ENCODE measurements around the gene SALL1.

SALL1 gene

DNA sequence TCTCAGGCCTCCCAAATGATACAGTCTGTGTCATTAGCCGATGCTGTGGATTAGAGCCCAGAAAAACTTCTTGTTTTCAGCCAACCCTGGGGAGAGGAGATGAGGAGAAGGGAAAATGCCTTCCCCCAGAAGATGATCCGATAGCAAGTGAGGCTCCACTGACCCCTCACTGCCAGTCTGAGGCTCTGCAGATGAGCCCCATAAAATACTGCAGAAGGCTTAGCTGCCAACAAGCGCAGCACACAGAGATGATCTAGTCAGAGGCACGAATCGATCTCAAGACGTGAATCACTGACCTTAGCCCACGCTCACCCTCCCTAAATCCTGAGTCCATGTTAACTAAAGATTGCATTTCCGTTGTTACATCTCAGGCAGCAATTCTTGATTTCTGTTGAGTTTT lies 31.5 kb downstream of the SALL1 start:
- no peak for DNase-seq (ENCODE audit: extremely low read depth, low read depth)
- TF ChIP-seq CTCF (IDR thresholded peaks at IDR 0.05; ENCODE audit: low read depth, low read length, missing control alignments) = no peak

GRCh38 chr16:51116353-51116752 lies 34.7 kb downstream of the SALL1 start:
- H3K4me3 ChIP-seq (replicated peaks; ENCODE audit: low read depth, low read length) = no peak overlapping the region
- DNase-seq (ENCODE audit: extremely low read depth, low read depth) = no peak
- TF ChIP-seq CTCF (IDR thresholded peaks at IDR 0.05; ENCODE audit: low read depth, low read length, missing control alignments) = no peak

More for the DNA sequence above, 31.5 kb downstream of the SALL1 start:
- no peak overlapping the region for H3K4me3 ChIP-seq (replicated peaks; ENCODE audit: low read depth, low read length)

DNA sequence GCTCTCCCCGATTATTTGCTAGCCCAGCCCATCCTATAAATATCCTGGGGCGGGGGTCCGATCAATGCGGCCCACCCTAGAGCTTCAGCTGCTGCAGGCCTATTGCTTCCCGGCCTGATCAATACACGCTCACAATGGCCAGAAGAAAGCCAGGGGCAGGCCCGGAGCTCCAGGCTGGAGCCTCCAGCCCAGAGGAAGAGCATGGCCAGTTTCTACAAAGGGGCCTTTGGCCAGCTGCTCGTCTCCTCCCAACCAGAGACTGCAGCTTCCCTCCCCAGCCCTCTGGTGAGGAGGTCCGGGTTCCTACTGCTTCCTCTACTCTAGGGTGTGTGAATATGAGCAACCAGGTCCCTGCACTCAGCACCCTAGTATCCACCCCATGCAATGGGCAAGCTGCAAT lies 36.7 kb downstream of the SALL1 start:
- no peak for TF ChIP-seq CTCF (IDR thresholded peaks at IDR 0.05; ENCODE audit: low read depth, low read length, missing control alignments)
- DNase-seq (ENCODE audit: extremely low read depth, low read depth) = no peak
- no peak overlapping the region for H3K4me3 ChIP-seq (replicated peaks; ENCODE audit: low read depth, low read length)

GRCh38 chr16:51113236-51114125 lies 37.6 kb downstream of the SALL1 start:
- no peak for DNase-seq (ENCODE audit: extremely low read depth, low read depth)
- no peak for TF ChIP-seq CTCF (IDR thresholded peaks at IDR 0.05; ENCODE audit: low read depth, low read length, missing control alignments)
- no peak overlapping the region for H3K4me3 ChIP-seq (replicated peaks; ENCODE audit: low read depth, low read length)

DNA sequence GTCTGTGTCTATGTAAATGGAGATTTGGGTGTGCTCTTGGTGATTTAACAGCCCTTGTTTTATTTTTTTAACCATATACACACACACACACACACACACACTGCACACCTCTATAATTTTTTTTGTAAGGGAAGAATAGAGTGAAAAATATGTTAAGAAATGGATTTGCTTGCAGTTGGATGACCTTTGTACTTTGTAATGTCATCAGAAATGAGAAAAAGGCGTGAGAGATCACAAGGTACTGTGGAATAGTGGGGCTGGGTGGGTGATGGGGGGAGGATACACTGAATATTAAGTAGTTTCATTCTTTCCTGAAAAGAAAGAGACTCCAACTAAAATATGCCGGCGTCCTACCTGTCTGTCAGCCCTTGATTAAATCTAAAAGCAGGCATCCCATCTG lies 38.7 kb downstream of the SALL1 start:
- no peak for TF ChIP-seq CTCF (IDR thresholded peaks at IDR 0.05; ENCODE audit: low read depth, low read length, missing control alignments)
- no peak overlapping the region for H3K4me3 ChIP-seq (replicated peaks; ENCODE audit: low read depth, low read length)
- no peak for DNase-seq (ENCODE audit: extremely low read depth, low read depth)

DNA sequence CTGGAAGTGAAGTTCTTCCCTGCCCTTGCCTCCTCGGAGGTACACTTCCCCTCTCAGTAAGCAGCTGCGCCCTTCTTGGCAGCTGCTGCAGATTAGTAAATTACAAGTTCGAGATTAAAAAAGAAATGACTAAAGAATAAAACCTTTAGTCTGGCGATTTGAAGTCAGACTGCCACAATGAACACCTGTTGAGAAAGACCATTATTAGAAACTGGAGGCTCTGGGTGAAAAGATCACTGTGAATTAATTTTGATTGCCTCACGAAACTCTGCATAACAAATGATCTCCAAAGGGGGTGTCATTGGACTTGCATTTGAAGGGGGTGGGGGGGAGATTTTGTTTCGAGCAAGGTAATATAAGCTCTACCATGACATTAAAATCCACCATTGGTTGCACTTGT lies 39.3 kb downstream of the SALL1 start:
- H3K4me3 ChIP-seq (replicated peaks; ENCODE audit: low read depth, low read length) = no peak overlapping the region
- DNase-seq (ENCODE audit: extremely low read depth, low read depth) = no peak
- TF ChIP-seq CTCF (IDR thresholded peaks at IDR 0.05; ENCODE audit: low read depth, low read length, missing control alignments) = no peak

All from HFF-Myc (cell line).